Measurements from ENCODE around the gene KLF6.

- no peak for TF ChIP-seq POLR2A (IDR thresholded peaks at IDR 0.05)
- no peak for TF ChIP-seq CTCF (IDR thresholded peaks at IDR 0.05 in 4 of 5, conservative IDR thresholded peaks at IDR 0.05 in 1 of 5)
Observed at GRCh38 chr10:3737864-3738263, 47.1 kb downstream of the KLF6 start.

Data from gastrocnemius medialis (tissue), 4 donors.